ENCODE data around the gene MYH14. TPM values are rescaled to one million over a fixed set of nuclear protein-coding genes. Genes with fewer than 3 reads are reported as not detected.

MYH14 gene
- total and polyA plus RNA-seq, 2 of the 4 experiments (the other 2 are of a cell fraction) = not detected

- POLR2A ChIA-PET (ENCODE audit: unreplicated experiment) = no interaction called here
- ATAC-seq (ENCODE audit: low read depth) (no peak), DNase-seq (no peak)
- no peaks in the 10 kb centered on the region for H3K79me1 ChIP-seq (ENCODE audit: low read depth in 1 of 2, low read length in 2 of 2)
- H3K36me3 ChIP-seq (ENCODE audit: control insufficient read depth, insufficient read depth, low read length) = no peaks in the 10 kb centered on the region
- no peak overlapping the region for H2BK20ac ChIP-seq (ENCODE audit: low read depth, low read length)
- no peaks in the 10 kb centered on the region for H3K9me1 ChIP-seq (ENCODE audit: insufficient read depth, low read length)
- H2AK5ac ChIP-seq (ENCODE audit: low read depth, low read length) = no peak overlapping the region
- no peak overlapping the region for H4K91ac ChIP-seq (ENCODE audit: insufficient read depth, low read depth, low read length)
- no peak overlapping the region for H3K9ac ChIP-seq (ENCODE audit: low read depth, low read length)
- no peak overlapping the region for H2BK120ac ChIP-seq (ENCODE audit: low read depth, low read length)
- no TSS peak for BruUV-seq (replicated peaks)
- H3K14ac ChIP-seq (replicated peaks; ENCODE audit: low read depth, low read length) = no peak overlapping the region
- TF ChIP-seq SMC3 (IDR thresholded peaks at IDR 0.05; ENCODE audit: low read depth, low read length) (no peak), MAZ (IDR thresholded peaks at IDR 0.05; ENCODE audit: borderline replicate concordance, low read depth, low read length) (no peak), BHLHE40 (IDR thresholded peaks at IDR 0.05; ENCODE audit: low read depth, low read length) (no peak), FOS (IDR thresholded peaks at IDR 0.05; ENCODE audit: low read depth, low read length) (no peak), NFE2L2 (IDR thresholded peaks at IDR 0.05; ENCODE audit: low read depth, low read length) (no peak), ELK1 (IDR thresholded peaks at IDR 0.05; ENCODE audit: borderline replicate concordance, low read depth, low read length) (no peak), RFX5 (IDR thresholded peaks at IDR 0.05; ENCODE audit: low read depth, low read length) (no peak), RAD21 (IDR thresholded peaks at IDR 0.05; ENCODE audit: low read length) (no peak), CTCF (conservative IDR thresholded peaks at IDR 0.05; ENCODE audit: low read depth, low read length) (no peak), MAFK (IDR thresholded peaks at IDR 0.05; ENCODE audit: low read depth, low read length) (no peak), MXI1 (IDR thresholded peaks at IDR 0.05; ENCODE audit: borderline replicate concordance, low read depth, low read length) (no peak), POLR2A (IDR thresholded peaks at IDR 0.05; ENCODE audit: low read depth, low read length) (no peak), USF2 (IDR thresholded peaks at IDR 0.05; ENCODE audit: low read depth, low read length) (no peak)
- intact Hi-C loops (cut with micrococcal nuclease) (no loop called here), dilution Hi-C loops (cut with HindIII; ENCODE audit: low sequenced_read_pairs, unreplicated experiment) (no loop called here), in situ Hi-C loops (cut with MboI; ENCODE audit: low sequenced_read_pairs) (no loop called here)
- H2AK9ac ChIP-seq (replicated peaks; ENCODE audit: low read depth, low read length, poor library complexity) = no peak overlapping the region
- H3K4me1 ChIP-seq (ENCODE audit: control insufficient read depth, insufficient read depth, low read length) = no peaks in the 10 kb centered on the region
- no peak overlapping the region for H3K23ac ChIP-seq (ENCODE audit: low read depth, low read length)
- H3K9me3 ChIP-seq (ENCODE audit: control insufficient read depth, insufficient read depth, low read length) = peaks cover 36% of the 10 kb centered on the region
- no peak overlapping the region for H3K4me2 ChIP-seq (ENCODE audit: low read depth, low read length)
- WGBS, 2 experiments (ENCODE audit: extremely low coverage in 2 of 2, insufficient read length in 1 of 2) = 94% methylated on average over 10 of the region's 19 CpGs; no CpG with 5 or more reads in 1 of the 2 experiments
- no peak overlapping the region for H4K8ac ChIP-seq (ENCODE audit: low read depth in 2 of 2, low read length in 2 of 2)
- H3K4me3 ChIP-seq (ENCODE audit: insufficient read depth, low read depth, low read length) = no peak overlapping the region
- H3K18ac ChIP-seq (ENCODE audit: low read depth, low read length) = no peak overlapping the region
- H3K4ac ChIP-seq (ENCODE audit: low read depth, low read length) = no peak overlapping the region
- no peaks in the 10 kb centered on the region for H3K27me3 ChIP-seq (ENCODE audit: control insufficient read depth, insufficient read depth, low read length)
- H3K27ac ChIP-seq (ENCODE audit: insufficient read depth, low read length) = no peak overlapping the region
- no peak overlapping the region for H2BK15ac ChIP-seq (ENCODE audit: low read depth, low read length)
- CTCF ChIA-PET = no interaction called here
- H2AFZ ChIP-seq (replicated peaks; ENCODE audit: low read length, poor library complexity) = no peak overlapping the region
- no peak overlapping the region for H4K5ac ChIP-seq (ENCODE audit: low read depth, low read length)
- no peak overlapping the region for H2BK5ac ChIP-seq (ENCODE audit: low read depth, low read length, poor library complexity, severe bottlenecking)
- H4K20me1 ChIP-seq (ENCODE audit: insufficient read depth, low read length) = no peaks in the 10 kb centered on the region
- H3K56ac ChIP-seq (ENCODE audit: extremely low read depth, insufficient read depth, low read length) = no peak overlapping the region
Observed at GRCh38 chr19:50248826-50249225, 45.4 kb downstream of the MYH14 start.

All from IMR-90 (cell line).